Measurements from ENCODE around the gene KCTD19. TPM values are rescaled to one million over a fixed set of nuclear protein-coding genes. Genes with fewer than 3 reads are reported as not detected.
"Not testable (repeated sequence)": the region's sequence is repeated elsewhere in the genome, so short reads cannot be mapped to it uniquely, and the experiment has no call there.

Gene KCTD19
- total RNA-seq, 1 experiment from 2014 or later: 3.8 TPM

- no peak for TF ChIP-seq CTCF (IDR thresholded peaks at IDR 0.05; ENCODE audit: unreplicated experiment)
- Mint-ChIP-seq H3K9me3 (ENCODE audit: low read depth, unreplicated experiment) (no peaks in the 10 kb centered on the region), H3K27me3 (ENCODE audit: unreplicated experiment) (no peaks in the 10 kb centered on the region), H3K36me3 (ENCODE audit: insufficient read depth, unreplicated experiment) (peaks cover 9% of the 10 kb centered on the region), H3K4me1 (ENCODE audit: low read depth, unreplicated experiment) (peaks cover 43% of the 10 kb centered on the region), H3K27ac (ENCODE audit: unreplicated experiment) (peak overlapping the region; percentile 78), H3K4me3 (ENCODE audit: low read depth, unreplicated experiment) (no peak overlapping the region)
- no peak for DNase-seq
- intact Hi-C loops (cut with micrococcal nuclease; ENCODE audit: unreplicated experiment): loop anchor here (5.0 kb wide), 2 partner anchors 33 to 37 kb away; partner anchors contain the start of genes KCTD19 and LRRC36
- BruUV-seq (replicated peaks): no TSS peak
- CTCF ChIA-PET: interaction anchor here (0.5 to 1.3 kb wide), 8 partner anchors 9 to 105 kb away, joined by 3 to 4 read pairs (median 3); partner anchors contain the start of genes KCTD19 and LRRC36
These were observed 38.2 kb upstream of the KCTD19 start for GRCh38 chr16:67364600-67365235.

- H3K36me3 Mint-ChIP-seq (ENCODE audit: insufficient read depth, unreplicated experiment): peaks cover 9% of the 10 kb centered on the region
- H3K27me3 Mint-ChIP-seq (ENCODE audit: unreplicated experiment): no peaks in the 10 kb centered on the region
- CTCF ChIA-PET: no interaction called here
- intact Hi-C loops (cut with micrococcal nuclease; ENCODE audit: unreplicated experiment): loop anchor here (5.0 kb wide), 2 partner anchors 34 to 36 kb away; partner anchors contain the start of genes KCTD19 and LRRC36
- DNase-seq: no peak
- TF ChIP-seq CTCF (IDR thresholded peaks at IDR 0.05; ENCODE audit: unreplicated experiment): no peak
- no peak overlapping the region for H3K4me3 Mint-ChIP-seq (ENCODE audit: low read depth, unreplicated experiment)
- peaks cover 61% of the 10 kb centered on the region for H3K4me1 Mint-ChIP-seq (ENCODE audit: low read depth, unreplicated experiment)
- no TSS peak for BruUV-seq (replicated peaks)
- H3K27ac Mint-ChIP-seq (ENCODE audit: unreplicated experiment): no peak overlapping the region
- no peaks in the 10 kb centered on the region for H3K9me3 Mint-ChIP-seq (ENCODE audit: low read depth, unreplicated experiment)
These were observed 34.5 kb upstream of the KCTD19 start for GRCh38 chr16:67361038-67361437.

- H3K4me3 Mint-ChIP-seq (ENCODE audit: low read depth, unreplicated experiment); DNase-seq; H3K9me3 Mint-ChIP-seq (ENCODE audit: low read depth, unreplicated experiment); CTCF ChIA-PET; BruUV-seq (replicated peaks); H3K36me3 Mint-ChIP-seq (ENCODE audit: insufficient read depth, unreplicated experiment); H3K27me3 Mint-ChIP-seq (ENCODE audit: unreplicated experiment); H3K27ac Mint-ChIP-seq (ENCODE audit: unreplicated experiment): not testable (repeated sequence)
- intact Hi-C loops (cut with micrococcal nuclease; ENCODE audit: unreplicated experiment): loop anchor here (5.0 kb wide), 2 partner anchors 32 to 38 kb away; partner anchors contain the start of genes KCTD19 and LRRC36
- peaks cover 50% of the 10 kb centered on the region for H3K4me1 Mint-ChIP-seq (ENCODE audit: low read depth, unreplicated experiment)
These were observed 33.2 kb upstream of the KCTD19 start for GRCh38 chr16:67359540-67360269.

- Mint-ChIP-seq H3K4me3 (ENCODE audit: low read depth, unreplicated experiment) (no peak overlapping the region), H3K36me3 (ENCODE audit: insufficient read depth, unreplicated experiment) (peaks cover under 1% of the 10 kb centered on the region), H3K27ac (ENCODE audit: unreplicated experiment) (no peak overlapping the region), H3K27me3 (ENCODE audit: unreplicated experiment) (no peaks in the 10 kb centered on the region), H3K4me1 (ENCODE audit: low read depth, unreplicated experiment) (peaks cover 33% of the 10 kb centered on the region), H3K9me3 (ENCODE audit: low read depth, unreplicated experiment) (no peaks in the 10 kb centered on the region)
- CTCF ChIA-PET: interaction anchor here (1.9 kb wide), 1 partner anchor 48 kb away, joined by 5 read pairs; no protein-coding TSS in a partner anchor
- no peak for TF ChIP-seq CTCF (IDR thresholded peaks at IDR 0.05; ENCODE audit: unreplicated experiment)
- intact Hi-C loops (cut with micrococcal nuclease; ENCODE audit: unreplicated experiment): no loop called here
- no TSS peak for BruUV-seq (replicated peaks)
- no peak for DNase-seq
These were observed 31.0 kb upstream of the KCTD19 start for GRCh38 chr16:67357561-67357960.

All from Calu3 (cell line).